Erythroblast (primary cell): ENCODE results near the gene TTI1.
"Not testable (repeated sequence)": the region's sequence is repeated elsewhere in the genome, so short reads cannot be mapped to it uniquely, and the experiment has no call there.

ENCODE experiments used
- DNase-seq, 2 experiments: peaks; one replicate each; lab custom pipeline; 2025; lab: John Stamatoyannopoulos, UW
- GATA1 ChIP-seq: IDR thresholded peaks from 2 replicates; pipeline ENCODE4 v1.6.1; 2011; ENCODE audit warnings: low read depth, mild to moderate bottlenecking, control low read depth, low read length, moderate library complexity
- POLR2A ChIP-seq: IDR thresholded peaks from 2 replicates; pipeline ENCODE4 v1.6.1; 2011; ENCODE audit warnings: mild to moderate bottlenecking, low read length

Gene TTI1

GRCh38 chr20:38011696-38012095, 21.6 kb downstream of the TTI1 start:
- TF ChIP-seq GATA1 (no peak), POLR2A (no peak)
- no peak for DNase-seq

- DNase-seq: not testable (repeated sequence)
Observed at GRCh38 chr20:38009416-38009815, 23.8 kb downstream of the TTI1 start.

- TF ChIP-seq GATA1 (no peak), POLR2A (no peak)
- DNase-seq: no peak
Observed at GRCh38 chr20:38008233-38008944, 24.9 kb downstream of the TTI1 start.

- TF ChIP-seq POLR2A (no peak), GATA1 (no peak)
- DNase-seq: no peak
Observed at GRCh38 chr20:38007526-38007925, 25.7 kb downstream of the TTI1 start.

- TF ChIP-seq POLR2A (no peak), GATA1 (no peak)
Observed at GRCh38 chr20:38005903-38006302, 27.4 kb downstream of the TTI1 start.

GRCh38 chr20:38004416-38004815, 28.8 kb downstream of the TTI1 start:
- no peak for DNase-seq
- TF ChIP-seq GATA1 (no peak), POLR2A (no peak)

More at GRCh38 chr20:38005903-38006302, 27.4 kb downstream of the TTI1 start:
- no peak for DNase-seq

- peak; percentile 10 to 16 for DNase-seq
- TF ChIP-seq POLR2A: no peak
- TF ChIP-seq GATA1: no peak
Observed at GRCh38 chr20:38002422-38002821, 30.8 kb downstream of the TTI1 start.

- DNase-seq: peak in 1 of 2 experiments; percentile 34
- no peak for TF ChIP-seq POLR2A
- no peak for TF ChIP-seq GATA1
Observed at GRCh38 chr20:38001981-38002380, 31.3 kb downstream of the TTI1 start.

GRCh38 chr20:38001173-38001875, 31.9 kb downstream of the TTI1 start:
- no peak for TF ChIP-seq POLR2A
- DNase-seq: no peak

GRCh38 chr20:38000293-38000692, 33.0 kb downstream of the TTI1 start:
- DNase-seq: no peak
- no peak for TF ChIP-seq POLR2A
- no peak for TF ChIP-seq GATA1

- no peak for DNase-seq
- TF ChIP-seq GATA1: no peak
- no peak for TF ChIP-seq POLR2A
Observed at GRCh38 chr20:37999526-38000263, 33.6 kb downstream of the TTI1 start.

GRCh38 chr20:37997516-37997915, 35.7 kb downstream of the TTI1 start:
- DNase-seq: no peak
- TF ChIP-seq POLR2A (no peak), GATA1 (no peak)

GRCh38 chr20:37995856-37996605, 37.2 kb downstream of the TTI1 start:
- DNase-seq: no peak
- TF ChIP-seq POLR2A (no peak), GATA1 (no peak)
